HG02938 (cell line): Measurements from ENCODE around the gene IRF5.
A peak's percentile ranks its signal among the peaks of the same experiment; 100 is the strongest.
"Not testable (repeated sequence)": the region's sequence is repeated elsewhere in the genome, so short reads cannot be mapped to it uniquely, and the experiment has no call there.

ENCODE experiments used
- ATAC-seq: cut with Tn5 transposase; IDR thresholded peaks from one replicate; pipeline ENCODE4 v1.9.1; 2021; ENCODE audit warnings: mild to moderate bottlenecking, moderate library complexity; ENCODE audit not compliant: unreplicated experiment

The IRF5 gene

GRCh38 chr7:128937271-128937646, 468 bp upstream of the IRF5 start:
- ATAC-seq, result no peak

- no peak for ATAC-seq
These were observed 882 bp downstream of the IRF5 start for GRCh38 chr7:128938544-128939074.

GRCh38 chr7:128939075-128939860, 1.5 kb downstream of the IRF5 start:
- ATAC-seq, result no peak

GRCh38 chr7:128939861-128940410, 2.2 kb downstream of the IRF5 start:
- ATAC-seq, result peak; percentile 15

GRCh38 chr7:128940494-128941322, 3.0 kb downstream of the IRF5 start:
- peak; percentile 65 for ATAC-seq

GRCh38 chr7:128941323-128941890, 3.7 kb downstream of the IRF5 start:
- ATAC-seq, result no peak

GRCh38 chr7:128941946-128942526, 4.3 kb downstream of the IRF5 start:
- ATAC-seq, result no peak

GRCh38 chr7:128943251-128943650, 5.5 kb downstream of the IRF5 start:
- ATAC-seq, result not testable (repeated sequence)

- ATAC-seq, result no peak
These were observed 6.9 kb downstream of the IRF5 start for GRCh38 chr7:128944487-128945236.

GRCh38 chr7:128945668-128946366, 8.1 kb downstream of the IRF5 start:
- no peak for ATAC-seq

GRCh38 chr7:128946936-128947830, 9.5 kb downstream of the IRF5 start:
- no peak for ATAC-seq

- ATAC-seq, result no peak
These were observed 10.1 kb downstream of the IRF5 start for GRCh38 chr7:128947854-128948253.

GRCh38 chr7:128948312-128948973, 10.7 kb downstream of the IRF5 start:
- no peak for ATAC-seq

- no peak for ATAC-seq
These were observed 11.4 kb downstream of the IRF5 start for GRCh38 chr7:128948976-128949760.

- no peak for ATAC-seq
These were observed 13.6 kb downstream of the IRF5 start for GRCh38 chr7:128951296-128951695.

- no peak for ATAC-seq
These were observed 16.4 kb downstream of the IRF5 start for GRCh38 chr7:128954150-128954549.
